ENCODE measurements around the gene SLC29A2.
A peak's percentile ranks its signal among the peaks of the same experiment; 100 is the strongest.
"Not testable (repeated sequence)": the region's sequence is repeated elsewhere in the genome, so short reads cannot be mapped to it uniquely, and the experiment has no call there.

SLC29A2 gene

DNA sequence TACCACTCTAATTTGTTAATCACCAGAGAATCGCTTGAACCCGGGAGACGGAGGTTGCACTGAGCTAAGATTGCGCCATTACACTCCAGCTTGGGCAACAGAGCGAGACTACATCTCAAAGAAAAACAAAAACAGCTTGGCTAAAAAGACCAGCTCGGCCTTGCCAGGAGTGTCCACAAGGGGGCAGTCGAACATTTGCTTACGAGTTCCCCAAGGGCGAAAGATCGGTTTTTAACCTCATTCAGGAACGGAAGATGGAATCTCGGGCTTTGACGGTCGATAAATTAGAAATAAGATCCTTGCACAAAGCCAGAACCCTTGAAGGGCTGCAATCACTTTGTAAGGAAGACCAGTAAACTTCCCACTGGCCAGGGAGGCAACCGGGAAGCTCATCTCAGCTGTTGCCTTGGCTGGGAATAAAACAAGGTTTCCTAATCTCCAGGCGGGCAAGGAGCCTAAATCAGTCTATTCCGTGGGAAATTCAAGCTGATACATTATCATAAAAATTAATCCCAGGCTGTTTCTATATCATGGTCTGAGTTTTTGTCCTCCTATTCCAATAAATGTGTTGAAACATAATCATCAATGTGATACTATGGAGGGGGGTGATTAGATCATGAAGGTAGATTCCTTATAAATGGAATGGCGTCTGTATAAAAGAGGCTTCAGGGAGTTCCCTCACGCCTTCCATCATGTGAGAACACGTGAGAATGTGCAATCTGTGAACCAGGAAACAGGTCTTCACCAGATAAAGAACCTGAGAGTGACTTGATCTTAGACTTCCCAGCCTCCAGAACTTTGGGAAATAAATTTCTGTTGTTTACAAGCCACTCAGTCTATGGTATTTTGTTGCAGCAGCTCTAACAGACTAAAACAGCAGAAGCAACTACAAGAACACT, 14.9 kb upstream of the SLC29A2 start:
- DNase-seq (ENCODE audit: low spot score) = no peak
- TF ChIP-seq, protein P1, sequence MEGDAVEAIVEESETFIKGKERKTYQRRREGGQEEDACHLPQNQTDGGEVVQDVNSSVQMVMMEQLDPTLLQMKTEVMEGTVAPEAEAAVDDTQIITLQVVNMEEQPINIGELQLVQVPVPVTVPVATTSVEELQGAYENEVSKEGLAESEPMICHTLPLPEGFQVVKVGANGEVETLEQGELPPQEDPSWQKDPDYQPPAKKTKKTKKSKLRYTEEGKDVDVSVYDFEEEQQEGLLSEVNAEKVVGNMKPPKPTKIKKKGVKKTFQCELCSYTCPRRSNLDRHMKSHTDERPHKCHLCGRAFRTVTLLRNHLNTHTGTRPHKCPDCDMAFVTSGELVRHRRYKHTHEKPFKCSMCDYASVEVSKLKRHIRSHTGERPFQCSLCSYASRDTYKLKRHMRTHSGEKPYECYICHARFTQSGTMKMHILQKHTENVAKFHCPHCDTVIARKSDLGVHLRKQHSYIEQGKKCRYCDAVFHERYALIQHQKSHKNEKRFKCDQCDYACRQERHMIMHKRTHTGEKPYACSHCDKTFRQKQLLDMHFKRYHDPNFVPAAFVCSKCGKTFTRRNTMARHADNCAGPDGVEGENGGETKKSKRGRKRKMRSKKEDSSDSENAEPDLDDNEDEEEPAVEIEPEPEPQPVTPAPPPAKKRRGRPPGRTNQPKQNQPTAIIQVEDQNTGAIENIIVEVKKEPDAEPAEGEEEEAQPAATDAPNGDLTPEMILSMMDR (IDR thresholded peaks at IDR 0.05; ENCODE audit: poor library complexity, severe bottlenecking) = peak; percentile 92
- H3K27me3 ChIP-seq (ENCODE audit: insufficient read depth, poor library complexity, severe bottlenecking) = no peaks in the 10 kb centered on the region
- no peaks in the 10 kb centered on the region for H3K4me1 ChIP-seq (ENCODE audit: insufficient read depth, poor library complexity, severe bottlenecking)
- no peak overlapping the region for H3K27ac ChIP-seq (ENCODE audit: poor library complexity, severe bottlenecking)
- H3K36me3 ChIP-seq (ENCODE audit: low read depth) = no peaks in the 10 kb centered on the region
- H3K4me3 ChIP-seq (ENCODE audit: severe bottlenecking) = no peak overlapping the region
- ATAC-seq (ENCODE audit: low read depth) = peak; percentile 67
- no peaks in the 10 kb centered on the region for H3K9me3 ChIP-seq (ENCODE audit: severe bottlenecking)

DNA sequence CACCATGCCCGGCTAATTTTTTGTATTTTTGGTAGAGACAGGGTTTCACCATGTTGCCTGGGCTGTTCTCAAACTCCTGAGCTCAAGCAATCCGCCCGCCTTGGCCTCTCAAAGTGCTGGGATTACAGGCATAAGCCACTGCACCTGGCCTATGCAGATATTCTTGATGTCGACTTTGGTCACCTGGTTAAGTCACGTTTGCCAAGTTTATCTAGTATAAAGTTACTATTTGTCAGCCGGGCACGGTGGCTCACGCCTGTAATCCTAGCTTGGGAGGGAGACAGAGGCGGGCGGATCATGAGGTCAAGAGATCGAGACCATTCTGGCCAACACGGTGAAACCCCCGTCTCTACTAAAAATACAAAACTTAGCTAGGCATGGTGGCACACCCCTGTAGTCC, 12.8 kb upstream of the SLC29A2 start:
- H3K27ac ChIP-seq (ENCODE audit: poor library complexity, severe bottlenecking); H3K4me3 ChIP-seq (ENCODE audit: severe bottlenecking); H3K36me3 ChIP-seq (ENCODE audit: low read depth): not testable (repeated sequence)

DNA sequence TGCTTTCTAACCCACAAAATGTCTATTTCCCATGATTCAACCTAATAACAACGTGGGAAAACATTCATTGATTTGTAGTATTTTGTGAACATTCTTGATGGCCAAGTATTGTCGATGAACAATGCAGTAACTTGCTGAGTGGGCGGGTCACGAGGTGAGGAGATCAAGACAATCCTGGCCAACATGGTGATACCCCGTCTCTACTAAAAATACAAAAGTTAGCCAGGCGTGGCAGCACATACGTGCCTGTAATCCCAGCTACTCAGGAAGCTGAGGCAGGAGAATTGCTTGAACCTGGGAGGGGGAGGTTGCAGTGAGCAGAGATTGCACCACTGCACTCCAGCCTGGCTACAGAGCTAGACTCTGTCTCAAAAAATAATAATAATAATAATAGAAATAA, 8.7 kb upstream of the SLC29A2 start:
- DNase-seq (ENCODE audit: low spot score); H3K9me3 ChIP-seq (ENCODE audit: severe bottlenecking); H3K4me1 ChIP-seq (ENCODE audit: insufficient read depth, poor library complexity, severe bottlenecking); H3K27me3 ChIP-seq (ENCODE audit: insufficient read depth, poor library complexity, severe bottlenecking); H3K4me3 ChIP-seq (ENCODE audit: severe bottlenecking); H3K36me3 ChIP-seq (ENCODE audit: low read depth); H3K27ac ChIP-seq (ENCODE audit: poor library complexity, severe bottlenecking): not testable (repeated sequence)
- peak; percentile 55; the same call in 2 of the 3 replicates for ATAC-seq (ENCODE audit: low read depth)
- TF ChIP-seq, protein P1 (IDR thresholded peaks at IDR 0.05; ENCODE audit: poor library complexity, severe bottlenecking) = peak; percentile 24

More for the DNA sequence above, 12.8 kb upstream of the SLC29A2 start:
- not testable (repeated sequence) for ATAC-seq (ENCODE audit: low read depth); DNase-seq (ENCODE audit: low spot score); H3K27me3 ChIP-seq (ENCODE audit: insufficient read depth, poor library complexity, severe bottlenecking); H3K9me3 ChIP-seq (ENCODE audit: severe bottlenecking); H3K4me1 ChIP-seq (ENCODE audit: insufficient read depth, poor library complexity, severe bottlenecking)

DNA sequence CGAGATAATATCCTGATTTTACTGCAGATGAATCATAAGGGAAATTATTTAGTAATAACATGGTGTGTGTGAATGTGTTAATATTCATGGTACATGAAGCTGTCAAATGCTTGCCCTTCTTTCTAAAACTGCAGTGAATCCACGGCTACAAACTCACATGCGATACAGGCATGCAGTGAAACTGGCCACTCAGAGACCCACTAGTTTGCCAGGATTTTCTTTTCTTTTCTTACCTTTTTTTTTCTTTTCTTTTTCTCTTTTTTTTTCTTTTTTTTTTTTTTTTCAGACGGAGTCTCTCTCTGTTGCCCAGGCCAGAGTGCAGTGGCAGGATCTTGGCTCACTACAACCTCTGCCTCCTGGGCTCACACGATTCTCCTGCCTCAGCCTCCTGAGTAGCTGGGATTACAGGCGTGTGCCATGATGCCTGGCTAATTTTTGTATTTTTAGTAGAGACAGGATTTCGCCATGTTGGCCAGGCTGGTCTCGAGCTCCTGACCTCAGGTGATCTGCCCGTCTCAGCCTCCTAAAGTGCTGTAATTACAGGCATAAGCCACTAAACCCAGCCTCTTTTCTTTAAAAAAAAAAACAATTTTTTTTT, 2.2 kb upstream of the SLC29A2 start:
- Histone ChIP-seq H3K27ac (ENCODE audit: poor library complexity, severe bottlenecking) (peak overlapping the region; percentile 60), H3K4me1 (ENCODE audit: insufficient read depth, poor library complexity, severe bottlenecking) (peaks cover 12% of the 10 kb centered on the region)
- not testable (repeated sequence) for H3K4me3 ChIP-seq (ENCODE audit: severe bottlenecking); H3K36me3 ChIP-seq (ENCODE audit: low read depth); DNase-seq (ENCODE audit: low spot score); H3K27me3 ChIP-seq (ENCODE audit: insufficient read depth, poor library complexity, severe bottlenecking); ATAC-seq (ENCODE audit: low read depth); H3K9me3 ChIP-seq (ENCODE audit: severe bottlenecking)

DNA sequence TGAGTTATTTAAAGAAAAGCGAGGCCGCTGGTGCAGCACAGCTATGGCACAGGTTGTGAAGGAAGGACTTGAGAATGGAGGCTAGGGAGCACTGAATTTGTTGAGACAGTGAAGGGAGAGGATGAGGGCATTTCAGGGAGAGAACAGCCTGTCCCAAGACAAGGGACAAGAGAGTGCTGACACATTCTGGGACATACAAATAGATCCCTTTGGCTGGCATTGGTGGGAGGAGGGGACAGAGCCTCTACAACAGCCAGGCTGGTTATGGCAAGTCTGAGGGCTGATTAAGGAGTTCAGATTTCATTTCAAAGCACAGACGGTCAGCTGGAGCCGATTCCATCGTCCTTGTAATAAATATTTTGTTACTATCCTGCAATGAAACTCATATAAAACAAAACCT, 1.7 kb upstream of the SLC29A2 start:
- no peak overlapping the region for H3K4me3 ChIP-seq (ENCODE audit: severe bottlenecking)
- no peaks in the 10 kb centered on the region for H3K9me3 ChIP-seq (ENCODE audit: severe bottlenecking)
- H3K27ac ChIP-seq (ENCODE audit: poor library complexity, severe bottlenecking) = peak overlapping the region; percentile 60
- TF ChIP-seq, protein P1 (IDR thresholded peaks at IDR 0.05; ENCODE audit: poor library complexity, severe bottlenecking) = no peak
- peaks cover 12% of the 10 kb centered on the region for H3K4me1 ChIP-seq (ENCODE audit: insufficient read depth, poor library complexity, severe bottlenecking)
- peaks cover 7% of the 10 kb centered on the region for H3K36me3 ChIP-seq (ENCODE audit: low read depth)
- DNase-seq (ENCODE audit: low spot score) (no peak), ATAC-seq (ENCODE audit: low read depth) (no peak)
- no peaks in the 10 kb centered on the region for H3K27me3 ChIP-seq (ENCODE audit: insufficient read depth, poor library complexity, severe bottlenecking)

Measured in RWPE2 (cell line).